Measurements from ENCODE around the gene ATP8B4.

GRCh38 chr15:49848282-49848724, 270.7 kb downstream of the ATP8B4 start:
- no peak for TF ChIP-seq RAD21 (IDR thresholded peaks at IDR 0.05)
- no peak for TF ChIP-seq CTCF (IDR thresholded peaks at IDR 0.05; ENCODE audit: low read depth, low read length, missing input control)
- no peak for TF ChIP-seq RXRA (IDR thresholded peaks at IDR 0.05)

Measured in liver (tissue), 3 donors.